Endodermal cell (in vitro differentiated cells): ENCODE data around the gene STAMBPL1. TPM values are rescaled to one million over a fixed set of nuclear protein-coding genes. Genes with fewer than 3 reads are reported as not detected.

Experiments
- DNase-seq: peaks from one replicate; pipeline ENCODE4 v3.0.0-alpha.2; 2017
- H3K27ac ChIP-seq: 2 replicates; pipeline ENCODE4 v1.5.1; 2013; ENCODE audit warnings: mild to moderate bottlenecking, low read depth, low read length, moderate library complexity
- H3K27me3 ChIP-seq: 2 replicates; pipeline ENCODE4 v1.6.1; 2013; ENCODE audit warnings: mild to moderate bottlenecking, low read length, moderate library complexity; ENCODE audit not compliant: insufficient read depth, control insufficient read depth, poor library complexity, severe bottlenecking
- H3K36me3 ChIP-seq: 2 replicates; pipeline ENCODE4 v1.7.0; 2013; ENCODE audit warnings: mild to moderate bottlenecking, low read length, moderate library complexity; ENCODE audit not compliant: control insufficient read depth, insufficient read depth
- H3K4me1 ChIP-seq: one replicate; pipeline ENCODE4 v1.7.0; 2013; ENCODE audit warnings: low read length; ENCODE audit not compliant: control insufficient read depth, insufficient read depth
- H3K4me3 ChIP-seq: 2 replicates; pipeline ENCODE4 v1.5.1; 2013; ENCODE audit warnings: mild to moderate bottlenecking, low read length, moderate library complexity
- H3K9ac ChIP-seq: 2 replicates; pipeline ENCODE4 v1.6.1; 2013; ENCODE audit warnings: mild to moderate bottlenecking, low read length, moderate library complexity; ENCODE audit not compliant: poor library complexity, severe bottlenecking; ENCODE audit errors: extremely low read depth
- H3K9me3 ChIP-seq: 2 replicates; pipeline ENCODE4 v1.6.1; 2013; ENCODE audit warnings: mild to moderate bottlenecking, low read length, moderate library complexity; ENCODE audit not compliant: control insufficient read depth
- H3K27ac Mint-ChIP-seq: 2 replicates; pipeline ENCODE4 v1.8.0; 2020; ENCODE audit warnings: mixed read lengths
- H3K27me3 Mint-ChIP-seq: 2 replicates; pipeline ENCODE4 v1.8.0; 2021; ENCODE audit warnings: mild to moderate bottlenecking, mixed read lengths; ENCODE audit not compliant: insufficient read depth
- H3K36me3 Mint-ChIP-seq: 2 replicates; pipeline ENCODE4 v1.8.0; 2020; ENCODE audit warnings: low read depth, mixed read lengths
- H3K4me1 Mint-ChIP-seq: 2 replicates; pipeline ENCODE4 v1.8.0; 2020; ENCODE audit warnings: mixed read lengths
- H3K4me3 Mint-ChIP-seq: 2 replicates; pipeline ENCODE4 v1.8.0; 2020; ENCODE audit warnings: mild to moderate bottlenecking, moderate library complexity, mixed read lengths
- H3K9me3 Mint-ChIP-seq: 2 replicates; pipeline ENCODE4 v1.8.0; 2020; ENCODE audit warnings: mild to moderate bottlenecking, mixed read lengths
- WGBS, 2 experiments: methylation state at CpG; one replicate each; pipeline versions ENCODE4 v1.1.5 to v1.1.7; 2013; ENCODE audit warnings: missing lambda C conversion rate in 2 of 2, mixed read lengths in 1 of 2; ENCODE audit not compliant: insufficient coverage in 1 of 2, insufficient read length in 1 of 2; 5-methylcytosine and 5-hydroxymethylcytosine counted together
- total RNA-seq, 2 donors: library from RNA; stranded (reverse); fragmentation: NEBNext Ultra II Directional in 1 of 2; extraction: Animal tissue kit (Norgen Biotek cat#: 25700) in 1 of 2; gene quantifications; 2 replicates in 1 of 2; 3 replicates in 1 of 2; pipeline ENCODE4 v1.2.1, GENCODE V29; 2021
- TF ChIP-seq, protein P1 (sequence below): fragments of 200-600 bp; sonication (generic); conservative IDR thresholded peaks from 2 replicates; pipeline ENCODE4 v1.5.0; 2021; ENCODE audit warnings: antibody characterized with exemption, mild to moderate bottlenecking

The STAMBPL1 gene
- total RNA-seq, 2 donors from 2014 or later = 1.2 to 4.1 TPM

DNA sequence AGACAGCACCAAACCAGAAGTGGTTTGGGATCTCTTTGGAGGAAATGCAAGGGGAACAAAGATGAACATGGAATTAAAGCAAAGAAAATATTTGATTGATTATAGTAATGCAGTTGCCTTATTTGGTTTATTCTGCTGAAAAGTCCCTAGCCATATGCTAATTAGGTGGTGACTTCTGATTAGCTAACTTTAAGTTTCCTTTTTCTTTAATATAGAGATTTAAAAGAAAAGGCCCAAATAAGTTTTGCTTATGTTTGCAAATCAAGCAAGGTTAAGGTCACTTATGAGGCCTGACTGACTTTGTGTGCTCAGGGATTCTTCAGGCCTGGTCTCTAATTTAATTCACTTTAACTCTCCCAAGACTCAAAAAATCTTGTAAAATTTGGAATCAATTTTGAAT, 22.2 kb upstream of the STAMBPL1 start:
- TF ChIP-seq, protein P1, sequence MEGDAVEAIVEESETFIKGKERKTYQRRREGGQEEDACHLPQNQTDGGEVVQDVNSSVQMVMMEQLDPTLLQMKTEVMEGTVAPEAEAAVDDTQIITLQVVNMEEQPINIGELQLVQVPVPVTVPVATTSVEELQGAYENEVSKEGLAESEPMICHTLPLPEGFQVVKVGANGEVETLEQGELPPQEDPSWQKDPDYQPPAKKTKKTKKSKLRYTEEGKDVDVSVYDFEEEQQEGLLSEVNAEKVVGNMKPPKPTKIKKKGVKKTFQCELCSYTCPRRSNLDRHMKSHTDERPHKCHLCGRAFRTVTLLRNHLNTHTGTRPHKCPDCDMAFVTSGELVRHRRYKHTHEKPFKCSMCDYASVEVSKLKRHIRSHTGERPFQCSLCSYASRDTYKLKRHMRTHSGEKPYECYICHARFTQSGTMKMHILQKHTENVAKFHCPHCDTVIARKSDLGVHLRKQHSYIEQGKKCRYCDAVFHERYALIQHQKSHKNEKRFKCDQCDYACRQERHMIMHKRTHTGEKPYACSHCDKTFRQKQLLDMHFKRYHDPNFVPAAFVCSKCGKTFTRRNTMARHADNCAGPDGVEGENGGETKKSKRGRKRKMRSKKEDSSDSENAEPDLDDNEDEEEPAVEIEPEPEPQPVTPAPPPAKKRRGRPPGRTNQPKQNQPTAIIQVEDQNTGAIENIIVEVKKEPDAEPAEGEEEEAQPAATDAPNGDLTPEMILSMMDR = no peak
- peaks cover 8% of the 10 kb centered on the region for H3K4me1 Mint-ChIP-seq

GRCh38 chr10:88858491-88858890, 21.6 kb upstream of the STAMBPL1 start:
- peaks cover 16% of the 10 kb centered on the region for H3K27me3 Mint-ChIP-seq
- DNase-seq = no peak
- Histone ChIP-seq H3K36me3 (no peaks in the 10 kb centered on the region), H3K9ac (no peak overlapping the region), H3K27me3 (peaks cover 29% of the 10 kb centered on the region), H3K27ac (no peak overlapping the region), H3K9me3 (no peaks in the 10 kb centered on the region), H3K4me1 (no peaks in the 10 kb centered on the region), H3K4me3 (no peak overlapping the region)
- no peak overlapping the region for H3K27ac Mint-ChIP-seq
- H3K36me3 Mint-ChIP-seq = no peaks in the 10 kb centered on the region
- H3K4me1 Mint-ChIP-seq = peaks cover 4% of the 10 kb centered on the region
- no peak overlapping the region for H3K4me3 Mint-ChIP-seq
- H3K9me3 Mint-ChIP-seq = no peaks in the 10 kb centered on the region
- TF ChIP-seq, protein P1 = no peak
- 82 to 92% methylated on average over 1 to 2 of the region's 2 CpGs for WGBS, 2 experiments

More for the DNA sequence above, 22.2 kb upstream of the STAMBPL1 start:
- no peak for DNase-seq
- Mint-ChIP-seq H3K4me3 (no peak overlapping the region), H3K27me3 (peaks cover 9% of the 10 kb centered on the region), H3K36me3 (no peaks in the 10 kb centered on the region), H3K9me3 (no peaks in the 10 kb centered on the region), H3K27ac (no peak overlapping the region)
- no peak overlapping the region for H3K4me3 ChIP-seq
- no peak overlapping the region for H3K27ac ChIP-seq
- no peaks in the 10 kb centered on the region for H3K36me3 ChIP-seq
- peaks cover 23% of the 10 kb centered on the region for H3K27me3 ChIP-seq
- H3K9ac ChIP-seq = no peak overlapping the region
- no peaks in the 10 kb centered on the region for H3K9me3 ChIP-seq
- H3K4me1 ChIP-seq = no peaks in the 10 kb centered on the region

DNA sequence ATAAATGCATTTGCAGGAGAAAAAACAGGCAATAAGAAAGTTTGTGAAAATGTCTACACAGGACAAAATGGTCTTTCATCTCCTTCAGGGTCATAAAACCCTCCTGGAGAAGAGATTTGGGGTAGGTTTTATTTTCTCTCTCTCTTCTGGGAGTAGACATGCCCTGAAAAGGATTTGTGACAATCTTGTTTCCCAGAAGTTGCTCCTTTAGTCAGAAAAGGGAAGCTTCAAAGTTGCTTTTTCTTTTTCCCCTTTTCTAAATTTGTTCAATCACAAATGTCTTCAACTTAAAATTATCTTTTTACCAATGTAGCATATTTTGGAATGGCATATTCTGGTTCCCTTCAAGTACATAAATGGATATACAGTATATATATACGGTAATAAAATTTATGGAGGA, 19.0 kb upstream of the STAMBPL1 start:
- no peak overlapping the region for H3K4me3 ChIP-seq
- no peak overlapping the region for H3K27ac ChIP-seq
- H3K27me3 ChIP-seq = peaks cover 33% of the 10 kb centered on the region
- no peaks in the 10 kb centered on the region for H3K4me1 ChIP-seq
- DNase-seq = no peak
- no peaks in the 10 kb centered on the region for H3K36me3 ChIP-seq
- peaks cover 17% of the 10 kb centered on the region for H3K27me3 Mint-ChIP-seq
- H3K4me3 Mint-ChIP-seq = no peak overlapping the region
- H3K27ac Mint-ChIP-seq = no peak overlapping the region
- TF ChIP-seq, protein P1 = no peak
- H3K36me3 Mint-ChIP-seq = no peaks in the 10 kb centered on the region
- no peak overlapping the region for H3K9ac ChIP-seq
- WGBS, 2 experiments = no CpG with 5 or more reads among the region's 1 CpG
- no peaks in the 10 kb centered on the region for H3K4me1 Mint-ChIP-seq
- no peaks in the 10 kb centered on the region for H3K9me3 Mint-ChIP-seq
- H3K9me3 ChIP-seq = no peaks in the 10 kb centered on the region
